ENCODE results near the gene ROBO2.

ROBO2 gene

GRCh38 chr3:77096966-77097890 is 57.3 kb downstream of the ROBO2 start:
- DNase-seq (ENCODE audit: low read depth in 3 of 3, low spot score in 1 of 3): no peak

- no peak for DNase-seq (ENCODE audit: low read depth in 3 of 3, low spot score in 1 of 3)
These were observed 63.3 kb downstream of the ROBO2 start for GRCh38 chr3:77102951-77103769.

DNA sequence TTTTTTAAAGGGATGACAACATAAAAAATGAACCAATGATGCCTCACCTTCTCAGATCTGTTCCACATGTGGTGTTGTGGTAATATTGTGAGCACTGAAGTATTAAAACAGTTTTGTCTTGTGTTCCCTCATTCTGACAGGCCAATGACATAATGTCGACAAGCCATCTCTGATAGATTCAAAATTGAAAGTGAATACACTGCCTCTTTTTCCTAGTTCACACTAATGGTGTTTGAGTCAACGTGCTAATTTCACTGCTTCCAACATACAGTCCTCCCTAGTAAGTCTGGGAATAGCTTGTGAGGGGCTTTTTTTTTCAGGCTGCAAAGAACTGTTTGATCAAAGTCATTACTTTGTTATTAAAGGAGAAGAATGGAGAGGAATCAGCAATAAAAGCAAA is 82.8 kb downstream of the ROBO2 start:
- DNase-seq (ENCODE audit: low read depth in 3 of 3, low spot score in 1 of 3): no peak

GRCh38 chr3:77125966-77126365 is 86.1 kb downstream of the ROBO2 start:
- no peak for DNase-seq (ENCODE audit: low read depth in 3 of 3, low spot score in 1 of 3)

GRCh38 chr3:77134769-77135168 is 94.9 kb downstream of the ROBO2 start:
- DNase-seq (ENCODE audit: low read depth in 3 of 3, low spot score in 1 of 3): no peak

DNA sequence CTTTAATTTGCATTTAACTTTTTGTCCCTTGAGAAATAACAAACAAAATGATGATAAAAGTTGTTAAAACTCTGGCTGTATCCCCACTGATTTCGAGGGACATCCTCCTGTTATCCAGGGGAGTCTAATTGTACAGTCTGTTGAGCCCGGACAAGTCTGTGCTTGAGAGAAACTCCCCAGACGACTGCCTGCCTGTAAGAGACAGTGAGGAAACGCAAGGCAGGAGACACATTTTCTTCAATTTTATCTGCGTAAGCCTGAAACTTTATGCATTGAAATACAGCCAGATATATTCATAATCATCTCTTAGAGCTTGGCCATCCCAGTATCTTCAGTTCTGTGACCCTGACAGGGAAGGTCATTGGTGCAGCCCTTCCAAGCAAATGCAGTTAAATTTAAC is 97.7 kb downstream of the ROBO2 start:
- no peak for DNase-seq (ENCODE audit: low read depth in 3 of 3, low spot score in 1 of 3)

DNA sequence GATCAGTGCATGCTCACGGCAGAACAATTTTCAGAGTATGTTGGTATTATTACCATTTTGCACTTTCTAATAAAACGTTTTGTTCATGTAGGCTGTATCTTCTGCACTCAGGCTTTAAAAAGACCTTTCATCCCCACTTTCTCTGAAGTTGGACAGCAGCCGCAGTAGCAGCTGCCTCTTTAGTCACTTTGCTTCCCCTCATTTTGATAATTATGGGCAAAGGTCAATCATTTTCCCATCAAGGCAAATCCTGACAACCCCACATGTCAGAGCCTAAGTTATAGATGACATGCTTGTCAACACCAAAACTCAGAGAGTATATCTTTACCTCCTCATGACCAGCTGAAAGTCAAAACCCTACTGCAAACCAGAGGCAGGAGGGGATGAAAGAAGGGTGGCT is 99.7 kb downstream of the ROBO2 start:
- no peak for DNase-seq (ENCODE audit: low read depth in 3 of 3, low spot score in 1 of 3)

DNA sequence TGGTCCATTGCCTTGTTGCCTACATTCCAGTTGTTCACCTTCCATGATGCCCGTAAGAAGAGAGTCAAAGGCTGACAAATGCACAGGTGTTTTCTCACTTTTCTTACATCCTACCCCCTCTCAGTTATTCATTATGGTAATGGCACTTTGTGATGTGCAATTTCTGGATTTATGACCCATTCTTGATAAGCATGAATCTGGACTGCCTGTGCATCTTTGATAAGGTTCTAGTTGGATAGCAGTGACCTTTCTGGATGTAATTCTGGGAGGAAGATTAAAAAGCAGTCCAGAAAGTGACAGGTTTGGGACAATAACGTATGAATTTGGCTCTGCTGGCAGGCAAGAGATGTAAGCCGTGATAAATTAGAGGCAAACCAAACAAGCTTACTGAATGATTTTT is 101.5 kb downstream of the ROBO2 start:
- no peak for DNase-seq (ENCODE audit: low read depth in 3 of 3, low spot score in 1 of 3)

GRCh38 chr3:77142578-77142977 is 102.7 kb downstream of the ROBO2 start:
- DNase-seq (ENCODE audit: low read depth in 3 of 3, low spot score in 1 of 3): no peak

- no peak for DNase-seq (ENCODE audit: low read depth in 3 of 3, low spot score in 1 of 3)
These were observed 106.1 kb downstream of the ROBO2 start for GRCh38 chr3:77146004-77146403.

- DNase-seq (ENCODE audit: low read depth in 3 of 3, low spot score in 1 of 3): no peak
These were observed 108.1 kb downstream of the ROBO2 start for GRCh38 chr3:77147836-77148578.

DNA sequence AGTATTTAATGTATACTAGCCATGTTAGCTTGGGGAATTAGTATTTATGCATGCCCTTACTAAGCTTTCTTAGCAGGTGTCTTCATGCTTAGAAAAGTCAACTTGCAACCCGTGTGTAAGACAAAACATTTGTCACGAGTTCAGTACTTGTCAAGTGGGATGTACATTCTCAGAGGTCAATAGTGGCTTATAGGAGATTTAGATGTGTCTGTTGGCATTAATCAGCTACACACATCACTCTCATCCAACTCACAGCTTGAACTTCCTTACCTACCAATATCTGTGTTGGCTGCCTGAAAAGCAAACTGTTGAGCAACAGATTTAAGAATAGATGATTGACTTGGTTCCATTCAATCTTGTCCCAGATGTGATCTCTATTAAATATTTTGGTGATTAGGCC is 109.5 kb downstream of the ROBO2 start:
- DNase-seq (ENCODE audit: low read depth in 3 of 3, low spot score in 1 of 3): no peak

DNA sequence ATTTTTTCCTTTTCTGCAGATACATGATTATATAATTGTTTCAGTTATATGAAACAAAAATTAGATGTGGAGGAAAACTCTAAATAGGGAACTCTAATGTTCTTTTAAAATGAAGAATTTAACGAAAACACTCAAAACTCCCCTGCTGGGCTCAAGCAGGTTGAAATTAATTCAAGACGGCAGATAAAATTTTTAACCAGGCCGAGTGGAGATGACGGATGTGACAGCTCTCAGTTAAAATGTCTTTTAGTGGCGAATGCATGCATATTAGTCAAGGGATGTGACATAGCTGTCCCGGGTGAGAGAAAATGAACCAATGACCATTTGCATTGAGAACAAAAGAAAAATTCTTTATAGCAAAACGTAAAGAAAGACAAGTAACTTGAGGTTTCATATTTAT is 110.1 kb downstream of the ROBO2 start:
- no peak for DNase-seq (ENCODE audit: low read depth in 3 of 3, low spot score in 1 of 3)

DNA sequence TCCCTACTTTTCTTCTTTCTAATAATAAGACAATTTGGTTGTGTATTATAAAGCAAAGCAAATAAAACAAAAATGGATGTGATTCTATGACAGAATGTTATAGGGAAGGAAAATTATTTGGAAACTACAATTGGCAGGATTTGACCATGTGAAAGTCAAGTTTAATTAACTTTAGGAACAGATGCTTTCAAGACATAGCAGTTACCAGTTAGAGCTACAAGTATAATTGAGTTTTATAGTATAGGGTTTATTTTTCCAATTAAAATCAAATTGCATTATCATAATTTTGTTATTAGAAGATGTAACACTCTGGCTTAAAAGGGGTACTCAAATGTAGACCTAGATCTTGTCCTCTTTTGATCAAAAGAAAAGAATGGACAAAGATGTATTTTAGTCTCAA is 110.9 kb downstream of the ROBO2 start:
- no peak for DNase-seq (ENCODE audit: low read depth in 3 of 3, low spot score in 1 of 3)

- no peak for DNase-seq (ENCODE audit: low read depth in 3 of 3, low spot score in 1 of 3)
These were observed 119.1 kb downstream of the ROBO2 start for GRCh38 chr3:77158730-77159581.

- no peak for DNase-seq (ENCODE audit: low read depth in 3 of 3, low spot score in 1 of 3)
These were observed 121.1 kb downstream of the ROBO2 start for GRCh38 chr3:77160931-77161497.

DNA sequence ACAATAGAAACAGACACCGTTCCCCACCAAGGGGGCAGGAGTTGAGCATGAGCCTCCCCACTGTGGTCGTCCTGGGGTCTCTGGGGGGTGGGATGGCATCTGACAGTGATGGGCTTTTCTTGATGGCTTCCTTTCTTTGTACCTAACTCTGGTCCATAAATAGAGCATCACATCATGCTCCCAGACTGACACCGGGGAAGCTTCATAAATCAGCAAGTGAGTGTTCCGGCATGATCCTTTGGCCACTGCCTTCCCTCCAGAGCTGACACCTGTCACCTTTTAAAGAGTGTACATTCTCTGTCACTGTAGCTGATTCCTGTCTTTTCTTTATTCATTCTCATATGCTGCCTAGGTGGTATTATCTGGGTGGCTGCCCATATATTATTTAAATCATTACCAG is 129.9 kb downstream of the ROBO2 start:
- DNase-seq (ENCODE audit: low read depth in 3 of 3, low spot score in 1 of 3): no peak

- no peak for DNase-seq (ENCODE audit: low read depth in 3 of 3, low spot score in 1 of 3)
These were observed 131.1 kb downstream of the ROBO2 start for GRCh38 chr3:77171026-77171425.

GRCh38 chr3:77179762-77180161 is 139.9 kb downstream of the ROBO2 start:
- no peak for DNase-seq (ENCODE audit: low read depth in 3 of 3, low spot score in 1 of 3)

- no peak for DNase-seq (ENCODE audit: low read depth in 3 of 3, low spot score in 1 of 3)
These were observed 142.4 kb downstream of the ROBO2 start for GRCh38 chr3:77182341-77182740.

Data from stimulated activated CD4-positive, alpha-beta T cell treated with anti-CD3 and anti-CD28 coated beads, TNF-alpha, amount 100 ng/mL, for 1 hour (primary cell).